Inferior parietal cortex (tissue), 1 donor: ENCODE results near the gene CPAMD8.
A peak's percentile ranks its signal among the peaks of the same experiment; 100 is the strongest.

Experiments used
- DNase-seq: peaks from one replicate; pipeline ENCODE4 v3.0.0-alpha.2; 2016; ENCODE audit errors: extremely low spot score

The CPAMD8 gene

GRCh38 chr19:17026706-17027534 lies at the start of gene CPAMD8:
TSS of gene CPAMD8 (minus strand) at chr19:17026810. CDS start at chr19:17026642, 168 bp downstream.
- no peak for DNase-seq

GRCh38 chr19:17075864-17076542 lies 49.4 kb upstream of the CPAMD8 start:
- DNase-seq = no peak

GRCh38 chr19:17075035-17075863 lies 48.6 kb upstream of the CPAMD8 start, which contains the start of the genes HAUS8 and MYO9B:
TSS of gene HAUS8 (minus strand) at chr19:17075452. CDS start at chr19:17075422, 30 bp downstream.
TSS of gene MYO9B (plus strand) at chr19:17075777. CDS start at chr19:17101718, 25,941 bp downstream.
- peak; percentile 99 for DNase-seq

GRCh38 chr19:17074634-17075034 lies 48.0 kb upstream of the CPAMD8 start:
- DNase-seq = no peak

- DNase-seq = no peak
Observed at GRCh38 chr19:17073869-17074633, 47.4 kb upstream of the CPAMD8 start.

- DNase-seq = no peak
Observed at GRCh38 chr19:17070912-17071311, 44.3 kb upstream of the CPAMD8 start.

- no peak for DNase-seq
Observed at GRCh38 chr19:17070421-17070820, 43.8 kb upstream of the CPAMD8 start.

GRCh38 chr19:17069193-17069592 lies 42.6 kb upstream of the CPAMD8 start:
- DNase-seq = no peak

GRCh38 chr19:17063428-17063827 lies 36.8 kb upstream of the CPAMD8 start:
- DNase-seq = no peak

- no peak for DNase-seq
Observed at GRCh38 chr19:17061691-17062090, 35.1 kb upstream of the CPAMD8 start.

- DNase-seq = no peak
Observed at GRCh38 chr19:17061205-17061604, 34.6 kb upstream of the CPAMD8 start.

GRCh38 chr19:17060802-17061201 lies 34.2 kb upstream of the CPAMD8 start:
- no peak for DNase-seq

GRCh38 chr19:17058236-17058635 lies 31.6 kb upstream of the CPAMD8 start:
- no peak for DNase-seq

GRCh38 chr19:17055636-17056035 lies 29.0 kb upstream of the CPAMD8 start:
- no peak for DNase-seq

GRCh38 chr19:17054746-17055145 lies 28.1 kb upstream of the CPAMD8 start:
- DNase-seq = no peak

GRCh38 chr19:17052439-17052838 lies 25.8 kb upstream of the CPAMD8 start:
- peak; percentile 69 for DNase-seq

- DNase-seq = no peak
Observed at GRCh38 chr19:17049711-17050280, 23.2 kb upstream of the CPAMD8 start.

- DNase-seq = no peak
Observed at GRCh38 chr19:17048885-17049453, 22.4 kb upstream of the CPAMD8 start.

- DNase-seq = no peak
Observed at GRCh38 chr19:17045907-17046502, 19.4 kb upstream of the CPAMD8 start.

- DNase-seq = no peak
Observed at GRCh38 chr19:17043744-17044143, 17.1 kb upstream of the CPAMD8 start.
